H1 (cell line): ENCODE results near the gene SLX4IP. TPM values are rescaled to one million over a fixed set of nuclear protein-coding genes. Genes with fewer than 3 reads are reported as not detected.

Experiments used
- CTCF ChIA-PET: fragments of 300-600 bp; sonication (Branson Sonifier 250); formaldehyde crosslinking; loops from one replicate; lab custom pipeline; 2021; ENCODE audit not compliant: partially characterized antibody; lab: Charles Lee
- POLR2A ChIA-PET: fragments of 300-600 bp; sonication (Branson Sonifier 250); formaldehyde crosslinking; loops from one replicate; lab custom pipeline; 2021; ENCODE audit warnings: inconsistent platforms; ENCODE audit not compliant: partially characterized antibody; lab: Charles Lee
- DNase-seq, 2 experiments: peaks; one replicate each; pipeline versions ENCODE4 v3.0.0 to v3.0.0-alpha.2; 2010 to 2022; ENCODE audit warnings: low spot score in 2 of 2, low read depth in 1 of 2, mixed read lengths in 1 of 2
- FAIRE-seq: peaks from 2 replicates; lab custom pipeline; 2011; peaks lifted over from hg19 to GRCh38; lab: Jason Lieb, UNC
- H2AFZ ChIP-seq: 2 replicates; pipeline ENCODE4 v1.8.1; 2012; ENCODE audit warnings: low read length, inconsistent platforms
- H2AK5ac ChIP-seq: 2 replicates; pipeline ENCODE4 v1.6.1; 2013; ENCODE audit warnings: low read depth, low read length
- H2BK120ac ChIP-seq: replicated peaks from 2 replicates; pipeline ENCODE3; 2013; ENCODE audit warnings: low read depth, low read length, inconsistent platforms
- H2BK12ac ChIP-seq: 2 replicates; pipeline ENCODE4 v1.6.1; 2013; ENCODE audit warnings: low read depth, low read length
- H2BK15ac ChIP-seq: 2 replicates; pipeline ENCODE4 v1.6.1; 2013; ENCODE audit warnings: low read length
- H2BK20ac ChIP-seq: 2 replicates; pipeline ENCODE4 v1.6.1; 2013; ENCODE audit warnings: low read length
- H2BK5ac ChIP-seq: 2 replicates; pipeline ENCODE4 v1.6.1; 2013; ENCODE audit warnings: low read depth, low read length
- H3K14ac ChIP-seq: 2 replicates; pipeline ENCODE4 v1.6.1; 2013; ENCODE audit warnings: inconsistent platforms; ENCODE audit not compliant: insufficient read length
- H3K18ac ChIP-seq: 2 replicates; pipeline ENCODE4 v1.6.1; 2013; ENCODE audit warnings: low read length; ENCODE audit errors: extremely low read depth
- H3K23ac ChIP-seq: 2 replicates; pipeline ENCODE4 v1.6.1; 2013; ENCODE audit warnings: inconsistent platforms; ENCODE audit not compliant: insufficient read length
- H3K23me2 ChIP-seq: 2 replicates; pipeline ENCODE4 v1.6.1; 2013; ENCODE audit warnings: low read depth, low read length
- H3K27ac ChIP-seq: 2 replicates; pipeline ENCODE4 v1.6.1; 2011; ENCODE audit warnings: low read depth, low read length, inconsistent platforms
- H3K27me3 ChIP-seq, 4 experiments: replicated peaks in 1 of 4; 1 replicate in 1 of 4; 2 replicates in 3 of 4; pipeline versions ENCODE4 v1.6.1 to v1.8.1; 2011 to 2013; ENCODE audit warnings: low read length in 3 of 4, mild to moderate bottlenecking in 3 of 4, inconsistent platforms in 2 of 4, mixed read lengths in 2 of 4, moderate library complexity in 1 of 4; ENCODE audit not compliant: control insufficient read depth in 3 of 4, insufficient read depth in 3 of 4; ENCODE audit errors: extremely low read depth in 1 of 4
- H3K36me3 ChIP-seq, 4 experiments: 2 replicates each; pipeline versions ENCODE4 v1.6.1 to v1.8.1; 2011 to 2013; ENCODE audit warnings: mild to moderate bottlenecking in 4 of 4, low read length in 3 of 4, moderate library complexity in 2 of 4, control low read depth in 1 of 4, inconsistent platforms in 1 of 4; ENCODE audit not compliant: insufficient read depth in 4 of 4, control insufficient read depth in 2 of 4
- H3K4ac ChIP-seq: replicated peaks from 2 replicates; pipeline ENCODE3; 2013; ENCODE audit warnings: low read length, low read depth, mixed read lengths, inconsistent platforms; ENCODE audit not compliant: insufficient read length
- H3K4me1 ChIP-seq, 4 experiments: replicated peaks in 1 of 4; 1 replicate in 1 of 4; 2 replicates in 3 of 4; pipeline versions ENCODE4 v1.6.1 to v1.8.1; 2011 to 2013; ENCODE audit warnings: low read length in 3 of 4, inconsistent platforms in 2 of 4, mixed read lengths in 1 of 4; ENCODE audit not compliant: insufficient read depth in 4 of 4, control insufficient read depth in 3 of 4
- H3K4me2 ChIP-seq, 2 experiments: 2 replicates each; pipeline versions ENCODE4 v1.6.1 to v1.8.1; 2011 to 2013; ENCODE audit warnings: low read depth in 2 of 2, low read length in 2 of 2, control low read depth in 1 of 2, inconsistent platforms in 1 of 2, mild to moderate bottlenecking in 1 of 2; ENCODE audit not compliant: insufficient read depth in 1 of 2
- H3K4me3 ChIP-seq, 4 experiments: fragments of 200-600, 300-600 bp in 1 of 4; sonication (generic), shearing (Covaris generic), sonication (Bioruptor Twin) in 1 of 4; 2 replicates each; pipeline versions ENCODE4 v1.5.1 to v1.8.1; 2011 to 2016; ENCODE audit warnings: low read length in 4 of 4, low read depth in 3 of 4, control low read depth in 2 of 4, inconsistent platforms in 2 of 4, mild to moderate bottlenecking in 2 of 4, mixed read lengths in 1 of 4, moderate library complexity in 1 of 4; ENCODE audit not compliant: insufficient read depth in 2 of 4; ENCODE audit errors: extremely low read depth in 1 of 4
- H3K56ac ChIP-seq: replicated peaks from 2 replicates; pipeline ENCODE3; 2013; ENCODE audit warnings: low read depth, mild to moderate bottlenecking, mixed read lengths, low read length, inconsistent platforms; ENCODE audit not compliant: insufficient read length
- H3K79me1 ChIP-seq: 2 replicates; pipeline ENCODE4 v1.6.1; 2013; ENCODE audit warnings: low read depth, low read length, control low read depth
- H3K79me2 ChIP-seq, 2 experiments: 2 replicates each; pipeline versions ENCODE4 v1.6.1 to v1.8.1; 2012 to 2013; ENCODE audit warnings: low read length in 2 of 2, mild to moderate bottlenecking in 2 of 2, inconsistent platforms in 1 of 2; ENCODE audit not compliant: insufficient read depth in 2 of 2, control insufficient read depth in 1 of 2
- H3K9ac ChIP-seq, 4 experiments: replicated peaks in 1 of 4; 1 replicate in 1 of 4; 2 replicates in 3 of 4; pipeline versions ENCODE4 v1.6.1 to v1.8.1; 2011 to 2013; ENCODE audit warnings: low read depth in 3 of 4, low read length in 3 of 4, control low read depth in 2 of 4, mild to moderate bottlenecking in 2 of 4, moderate library complexity in 2 of 4, inconsistent platforms in 1 of 4; ENCODE audit errors: extremely low read depth in 1 of 4
- H3K9me3 ChIP-seq, 2 experiments: 2 replicates each; pipeline versions ENCODE4 v1.6.1 to v1.8.1; 2012 to 2013; ENCODE audit warnings: mild to moderate bottlenecking in 2 of 2, moderate library complexity in 2 of 2, control low read depth in 1 of 2, inconsistent platforms in 1 of 2, low read depth in 1 of 2, low read length in 1 of 2, mixed read lengths in 1 of 2; ENCODE audit not compliant: insufficient read depth in 2 of 2
- H4K20me1 ChIP-seq, 2 experiments: replicated peaks in 1 of 2; 2 replicates each; pipeline versions ENCODE3 to v1.8.1; 2011 to 2013; ENCODE audit warnings: inconsistent platforms in 2 of 2, low read length in 2 of 2, mild to moderate bottlenecking in 1 of 2; ENCODE audit not compliant: insufficient read depth in 2 of 2, control insufficient read depth in 1 of 2
- H4K5ac ChIP-seq: 2 replicates; pipeline ENCODE4 v1.6.1; 2013; ENCODE audit warnings: low read length, low read depth, mixed read lengths, inconsistent platforms; ENCODE audit not compliant: insufficient read length
- H4K8ac ChIP-seq: 2 replicates; pipeline ENCODE4 v1.8.0; 2013; ENCODE audit warnings: mild to moderate bottlenecking, moderate library complexity, low read length, inconsistent platforms; ENCODE audit not compliant: insufficient read depth; ENCODE audit errors: extremely low read depth
- H4K91ac ChIP-seq: replicated peaks from 2 replicates; pipeline ENCODE3; 2013; ENCODE audit warnings: low read length, mixed read lengths, inconsistent platforms; ENCODE audit not compliant: insufficient read length
- CTBP2 ChIP-seq: IDR thresholded peaks from 2 replicates; pipeline ENCODE4 v1.7.0; 2011; ENCODE audit warnings: borderline replicate concordance, mild to moderate bottlenecking, moderate library complexity, mixed read lengths, low read length; ENCODE audit not compliant: insufficient read depth, insufficient read length
- KDM4A ChIP-seq: IDR thresholded peaks from one replicate; pipeline ENCODE4 v1.7.1; 2012; ENCODE audit warnings: low read depth, mild to moderate bottlenecking, moderate library complexity, low read length, inconsistent platforms; ENCODE audit not compliant: severe bottlenecking
- POLR2AphosphoS5 ChIP-seq: IDR thresholded peaks from 2 replicates; pipeline ENCODE4 v1.6.1; 2011; ENCODE audit warnings: low read depth, low read length
- POU5F1 ChIP-seq: IDR thresholded peaks from 2 replicates; pipeline ENCODE4 v1.6.1; 2011; ENCODE audit warnings: low read depth, mild to moderate bottlenecking, low read length, moderate library complexity
- SIRT6 ChIP-seq: IDR thresholded peaks from one replicate; pipeline ENCODE4 v1.7.1; 2012; ENCODE audit warnings: low read length, inconsistent platforms
- TEAD4 ChIP-seq: IDR thresholded peaks from 2 replicates; pipeline ENCODE4 v1.6.1; 2012; ENCODE audit warnings: low read depth, low read length, inconsistent platforms, mixed read lengths
- WGBS, 2 experiments: shearing (Covaris generic) in 1 of 2; methylation state at CpG; one replicate each; pipeline versions ENCODE4 v1.1.6 to v1.1.7; 2013 to 2015; ENCODE audit warnings: low lambda C conversion rate in 2 of 2, mixed read lengths in 2 of 2, inconsistent platforms in 1 of 2, low coverage in 1 of 2, missing lambda C conversion rate in 1 of 2; ENCODE audit not compliant: insufficient replicate concordance in 2 of 2, insufficient coverage in 1 of 2, insufficient read length in 1 of 2; ENCODE audit errors: extremely low coverage in 1 of 2, missing lambda C conversion rate in 1 of 2; 5-methylcytosine and 5-hydroxymethylcytosine counted together
- polyA plus RNA-seq, 7 experiments: library from polyadenylated mRNA; depleted of rRNA in 3 of 7; stranded (reverse) in 5 of 7; unstranded in 2 of 7; fragments of >200 nt in 5 of 7; fragments of 200-250 nt in 2 of 7; gene quantifications; 1 replicate in 5 of 7; 2 replicates in 1 of 7; 4 replicates in 1 of 7; pipeline versions ENCODE4 v1.2.1 to v1.2.3, GENCODE V29; 2011 to 2013; ENCODE audit warnings: missing spikeins in 2 of 7, mixed read lengths in 2 of 7
- total RNA-seq: library from RNA; stranded (reverse); fragmentation: NEBNext Ultra II Directional; extraction: Animal tissue kit (Norgen Biotek cat#: 25700); gene quantifications from 2 replicates; pipeline ENCODE4 v1.2.1, GENCODE V29; 2021

The SLX4IP gene
- total and polyA plus RNA-seq, 2 of the 8 experiments (the other 6 are each of a cell fraction or from before 2014, with no cell fraction given) = 2.4 to 8.7 TPM

DNA sequence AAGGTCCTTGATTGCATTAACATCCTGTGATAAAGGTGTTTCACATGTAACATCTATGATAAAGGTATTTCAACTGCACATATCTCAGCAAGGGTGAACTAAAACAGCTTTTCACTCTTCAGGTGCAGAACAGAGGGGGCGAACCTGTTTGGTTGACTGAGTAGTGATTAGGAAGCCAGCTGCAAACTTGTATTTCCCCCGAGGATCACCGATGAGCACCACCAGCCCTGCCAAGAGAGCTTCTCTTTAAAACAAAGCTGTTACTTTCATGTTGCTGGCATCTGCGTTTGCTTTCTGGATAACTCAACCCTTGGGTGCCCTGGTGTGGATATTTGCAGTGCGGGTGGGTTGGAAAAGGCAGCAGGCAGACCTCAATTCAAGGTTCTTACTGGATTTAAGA is 199.1 kb downstream of the SLX4IP start:
- no peak overlapping the region for H4K8ac ChIP-seq
- H3K14ac ChIP-seq = no peak overlapping the region
- WGBS, 2 experiments = 84% methylated on average over 5 of the region's 5 CpGs; no CpG with 5 or more reads in 1 of the 2 experiments
- FAIRE-seq = no peak
- H3K27me3 ChIP-seq = no peaks in the 10 kb centered on the region; a peak in 1 of 7 replicates
- no peaks in the 10 kb centered on the region for H3K79me2 ChIP-seq
- H3K4me3 ChIP-seq = no peak overlapping the region
- H3K23ac ChIP-seq = no peak overlapping the region
- H4K91ac ChIP-seq = no peak overlapping the region
- no peak overlapping the region for H2AFZ ChIP-seq
- H4K5ac ChIP-seq = no peak overlapping the region
- no peak overlapping the region for H2BK5ac ChIP-seq
- H3K36me3 ChIP-seq = peaks cover 0 to 10% (median 3%) of the 10 kb centered on the region in 4 experiments; a peak in 3 of 8 replicates
- no peak overlapping the region for H3K4ac ChIP-seq
- H3K18ac ChIP-seq = no peak overlapping the region
- no peak overlapping the region for H3K4me2 ChIP-seq
- no peak overlapping the region for H3K56ac ChIP-seq
- ChIA-PET CTCF (interaction anchor here (0.7 to 8.4 kb wide), 3 partner anchors 15 to 544 kb away, joined by 3 to 55 read pairs (median 3); no protein-coding TSS in a partner anchor), POLR2A (no interaction called here)
- no peak overlapping the region for H3K9ac ChIP-seq
- peaks cover 13 to 35% (median 27%) of the 10 kb centered on the region in 4 experiments for H3K4me1 ChIP-seq
- no peak overlapping the region for H2AK5ac ChIP-seq
- H2BK15ac ChIP-seq = no peak overlapping the region
- H3K27ac ChIP-seq = no peak overlapping the region
- no peak overlapping the region for H2BK12ac ChIP-seq
- no peaks in the 10 kb centered on the region; the same call in 1 of the 2 replicates for H3K23me2 ChIP-seq
- H2BK20ac ChIP-seq = no peak overlapping the region
- H2BK120ac ChIP-seq = no peak overlapping the region
- DNase-seq = no peak
- TF ChIP-seq TEAD4 = no peak
- no peak for TF ChIP-seq CTBP2
- no peak for TF ChIP-seq SIRT6
- TF ChIP-seq POLR2AphosphoS5 = no peak
- no peak for TF ChIP-seq KDM4A
- no peak for TF ChIP-seq POU5F1
- H3K9me3 ChIP-seq = no peaks in the 10 kb centered on the region
- H3K79me1 ChIP-seq = peaks cover 3% of the 10 kb centered on the region
- no peaks in the 10 kb centered on the region for H4K20me1 ChIP-seq
